HG03354 (cell line): ENCODE data around the gene GUCY2D.
"Not testable (repeated sequence)": the region's sequence is repeated elsewhere in the genome, so short reads cannot be mapped to it uniquely, and the experiment has no call there.

Experiments used
- ATAC-seq: cut with Tn5 transposase; IDR thresholded peaks from one replicate; pipeline ENCODE4 v1.9.1; 2021; ENCODE audit warnings: mild to moderate bottlenecking; ENCODE audit not compliant: unreplicated experiment, poor library complexity, severe bottlenecking

The GUCY2D gene

GRCh38 chr17:8060274-8060673 is 57.9 kb downstream of the GUCY2D start:
- no peak for ATAC-seq

- ATAC-seq = not testable (repeated sequence)
Observed at GRCh38 chr17:8061851-8062250, 59.4 kb downstream of the GUCY2D start.

GRCh38 chr17:8062435-8062806 is 60.0 kb downstream of the GUCY2D start:
- no peak for ATAC-seq

DNA sequence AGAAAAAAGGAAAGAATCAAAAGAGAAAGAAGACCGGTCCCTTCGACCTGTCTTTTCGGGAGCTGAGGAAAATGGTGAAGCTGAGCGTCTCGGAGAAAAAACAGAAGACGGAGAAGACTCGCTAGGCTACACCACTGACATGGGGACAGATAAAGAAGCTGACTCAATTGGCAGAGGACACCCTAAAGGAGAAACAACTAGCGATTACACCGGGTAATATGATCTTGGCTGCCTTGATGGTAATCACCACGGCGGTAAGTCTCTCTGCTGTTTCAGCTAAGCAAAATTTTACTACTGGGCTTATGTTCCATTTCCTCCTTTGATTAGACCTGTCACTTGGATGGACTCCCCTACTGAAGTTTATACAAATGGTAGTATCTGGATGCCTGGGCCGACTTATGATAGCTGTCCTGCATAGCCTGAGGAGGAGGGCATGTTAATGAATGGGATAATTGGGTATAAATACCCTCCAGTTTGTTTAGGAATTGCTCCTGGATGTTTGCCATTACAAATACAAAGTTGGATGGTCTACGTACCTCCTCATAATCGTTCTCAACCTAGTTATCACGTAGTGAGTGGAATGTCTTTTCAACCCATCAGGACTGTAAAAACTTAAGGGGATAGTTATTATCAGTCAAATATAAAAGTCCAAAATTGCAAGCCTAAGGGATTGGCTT is 60.5 kb downstream of the GUCY2D start:
- ATAC-seq = no peak

- no peak for ATAC-seq
Observed at GRCh38 chr17:8063761-8064534, 61.5 kb downstream of the GUCY2D start.

DNA sequence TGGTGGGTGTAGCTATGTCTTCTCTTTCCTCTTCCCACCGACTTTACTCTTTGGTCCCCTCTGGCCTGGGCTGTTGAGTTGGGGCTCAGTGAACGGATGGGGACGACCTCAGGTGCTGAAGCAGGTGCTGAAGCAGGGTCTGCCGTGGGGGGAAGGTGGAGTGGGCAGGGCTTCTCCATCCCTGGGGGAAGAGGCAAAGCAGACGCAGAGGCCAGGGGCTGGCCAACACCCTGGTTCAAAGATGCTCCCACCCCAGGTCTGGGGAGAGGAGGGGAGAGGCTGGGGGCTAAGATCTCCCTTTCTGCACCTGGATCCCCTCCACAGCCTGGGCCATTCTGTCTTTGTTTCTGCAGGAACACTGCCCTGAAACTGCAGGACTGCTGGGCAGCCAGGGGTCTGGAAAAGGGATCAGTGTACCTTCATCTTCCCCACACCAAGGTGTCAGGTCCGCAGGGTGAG is 62.2 kb downstream of the GUCY2D start:
- no peak for ATAC-seq

DNA sequence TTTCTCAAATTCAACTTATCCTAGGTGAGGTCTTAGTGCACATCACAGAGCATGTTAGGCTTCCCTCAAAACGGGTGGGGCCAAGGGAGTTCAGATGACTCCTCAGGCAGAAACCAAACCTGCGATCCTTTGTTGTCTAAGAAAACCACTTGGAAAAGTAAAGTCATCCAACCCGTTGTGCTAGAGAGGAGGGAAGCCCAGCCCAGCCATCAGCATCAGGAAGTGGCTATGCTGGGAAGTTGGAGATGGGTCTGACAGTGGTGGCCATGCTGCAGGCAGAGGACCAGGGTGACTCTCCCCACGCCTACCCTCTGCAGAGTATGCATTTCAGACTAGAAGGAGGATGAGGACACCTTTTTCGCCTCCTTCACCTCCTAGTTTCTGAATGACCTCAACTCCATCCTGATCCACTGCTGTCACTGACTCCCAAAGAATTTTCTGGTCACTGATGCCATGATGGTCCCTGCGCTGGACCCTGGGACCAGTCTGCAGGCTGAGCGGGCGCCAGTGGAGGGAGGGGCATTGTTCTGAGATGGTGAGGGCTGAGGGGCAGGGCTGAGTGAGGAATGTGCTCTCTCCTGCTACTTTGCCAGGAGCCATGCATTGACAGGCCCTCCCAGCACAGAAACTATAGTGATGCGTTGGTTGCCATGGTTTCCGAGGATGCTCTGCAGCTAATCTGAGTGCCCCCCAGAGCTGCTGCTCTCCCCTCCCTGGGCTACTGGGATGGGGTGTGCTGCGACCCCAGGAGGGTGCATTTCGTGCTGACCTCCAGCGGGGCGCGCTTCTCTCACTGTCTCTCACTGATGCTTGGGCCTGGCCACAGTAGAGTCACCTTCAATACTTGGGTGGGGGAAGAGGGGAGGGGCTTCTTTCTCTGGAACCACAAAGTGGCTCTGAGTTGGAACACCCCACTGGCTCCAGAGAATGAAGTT is 64.7 kb downstream of the GUCY2D start:
- ATAC-seq = no peak

DNA sequence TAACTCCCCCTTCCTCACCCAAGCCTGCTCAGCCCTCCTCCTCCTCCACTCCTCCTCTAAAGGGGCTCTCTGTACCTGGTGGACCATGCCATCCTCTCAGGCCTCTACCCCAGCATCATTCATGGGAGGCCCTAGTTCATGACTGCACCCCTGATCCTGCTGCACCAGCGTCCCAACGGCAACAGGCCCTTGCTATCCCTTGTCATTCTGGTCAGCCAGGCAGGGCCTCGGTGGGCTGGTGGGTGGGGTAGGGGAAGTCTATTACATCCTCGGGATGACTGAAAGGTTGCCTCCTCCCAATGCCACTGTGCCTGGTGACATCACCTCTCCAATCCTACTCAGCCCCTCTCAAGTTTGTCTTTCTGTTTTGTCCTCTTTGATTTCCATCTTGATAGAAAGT is 65.4 kb downstream of the GUCY2D start:
- ATAC-seq = no peak

GRCh38 chr17:8068736-8069586 is 66.5 kb downstream of the GUCY2D start:
- ATAC-seq = no peak

- ATAC-seq = no peak
Observed at GRCh38 chr17:8069587-8069860, 67.1 kb downstream of the GUCY2D start.
